H1 (cell line): ENCODE data around the gene CACNG4. TPM values are rescaled to one million over a fixed set of nuclear protein-coding genes. Genes with fewer than 3 reads are reported as not detected.

ENCODE experiments used
- CTCF ChIA-PET: fragments of 300-600 bp; sonication (Branson Sonifier 250); formaldehyde crosslinking; loops from one replicate; lab custom pipeline; 2021; ENCODE audit not compliant: partially characterized antibody; lab: Charles Lee
- POLR2A ChIA-PET: fragments of 300-600 bp; sonication (Branson Sonifier 250); formaldehyde crosslinking; loops from one replicate; lab custom pipeline; 2021; ENCODE audit warnings: inconsistent platforms; ENCODE audit not compliant: partially characterized antibody; lab: Charles Lee
- DNase-seq, 2 experiments: peaks; one replicate each; pipeline versions ENCODE4 v3.0.0 to v3.0.0-alpha.2; 2010 to 2022; ENCODE audit warnings: low spot score in 2 of 2, low read depth in 1 of 2, mixed read lengths in 1 of 2
- FAIRE-seq: peaks from 2 replicates; lab custom pipeline; 2011; peaks lifted over from hg19 to GRCh38; lab: Jason Lieb, UNC
- H2AFZ ChIP-seq: 2 replicates; pipeline ENCODE4 v1.8.1; 2012; ENCODE audit warnings: low read length, inconsistent platforms
- H2AK5ac ChIP-seq: 2 replicates; pipeline ENCODE4 v1.6.1; 2013; ENCODE audit warnings: low read depth, low read length
- H2BK120ac ChIP-seq: replicated peaks from 2 replicates; pipeline ENCODE3; 2013; ENCODE audit warnings: low read depth, low read length, inconsistent platforms
- H2BK12ac ChIP-seq: 2 replicates; pipeline ENCODE4 v1.6.1; 2013; ENCODE audit warnings: low read depth, low read length
- H2BK15ac ChIP-seq: 2 replicates; pipeline ENCODE4 v1.6.1; 2013; ENCODE audit warnings: low read length
- H2BK20ac ChIP-seq: 2 replicates; pipeline ENCODE4 v1.6.1; 2013; ENCODE audit warnings: low read length
- H2BK5ac ChIP-seq: 2 replicates; pipeline ENCODE4 v1.6.1; 2013; ENCODE audit warnings: low read depth, low read length
- H3K14ac ChIP-seq: 2 replicates; pipeline ENCODE4 v1.6.1; 2013; ENCODE audit warnings: inconsistent platforms; ENCODE audit not compliant: insufficient read length
- H3K18ac ChIP-seq: 2 replicates; pipeline ENCODE4 v1.6.1; 2013; ENCODE audit warnings: low read length; ENCODE audit errors: extremely low read depth
- H3K23ac ChIP-seq: 2 replicates; pipeline ENCODE4 v1.6.1; 2013; ENCODE audit warnings: inconsistent platforms; ENCODE audit not compliant: insufficient read length
- H3K23me2 ChIP-seq: 2 replicates; pipeline ENCODE4 v1.6.1; 2013; ENCODE audit warnings: low read depth, low read length
- H3K27ac ChIP-seq: 2 replicates; pipeline ENCODE4 v1.6.1; 2011; ENCODE audit warnings: low read depth, low read length, inconsistent platforms
- H3K27me3 ChIP-seq, 4 experiments: replicated peaks in 1 of 4; 1 replicate in 1 of 4; 2 replicates in 3 of 4; pipeline versions ENCODE4 v1.6.1 to v1.8.1; 2011 to 2013; ENCODE audit warnings: low read length in 3 of 4, mild to moderate bottlenecking in 3 of 4, inconsistent platforms in 2 of 4, mixed read lengths in 2 of 4, moderate library complexity in 1 of 4; ENCODE audit not compliant: control insufficient read depth in 3 of 4, insufficient read depth in 3 of 4; ENCODE audit errors: extremely low read depth in 1 of 4
- H3K36me3 ChIP-seq, 4 experiments: 2 replicates each; pipeline versions ENCODE4 v1.6.1 to v1.8.1; 2011 to 2013; ENCODE audit warnings: mild to moderate bottlenecking in 4 of 4, low read length in 3 of 4, moderate library complexity in 2 of 4, control low read depth in 1 of 4, inconsistent platforms in 1 of 4; ENCODE audit not compliant: insufficient read depth in 4 of 4, control insufficient read depth in 2 of 4
- H3K4ac ChIP-seq: replicated peaks from 2 replicates; pipeline ENCODE3; 2013; ENCODE audit warnings: low read length, low read depth, mixed read lengths, inconsistent platforms; ENCODE audit not compliant: insufficient read length
- H3K4me1 ChIP-seq, 4 experiments: replicated peaks in 1 of 4; 1 replicate in 1 of 4; 2 replicates in 3 of 4; pipeline versions ENCODE4 v1.6.1 to v1.8.1; 2011 to 2013; ENCODE audit warnings: low read length in 3 of 4, inconsistent platforms in 2 of 4, mixed read lengths in 1 of 4; ENCODE audit not compliant: insufficient read depth in 4 of 4, control insufficient read depth in 3 of 4
- H3K4me2 ChIP-seq, 2 experiments: 2 replicates each; pipeline versions ENCODE4 v1.6.1 to v1.8.1; 2011 to 2013; ENCODE audit warnings: low read depth in 2 of 2, low read length in 2 of 2, control low read depth in 1 of 2, inconsistent platforms in 1 of 2, mild to moderate bottlenecking in 1 of 2; ENCODE audit not compliant: insufficient read depth in 1 of 2
- H3K4me3 ChIP-seq, 4 experiments: fragments of 200-600, 300-600 bp in 1 of 4; sonication (generic), shearing (Covaris generic), sonication (Bioruptor Twin) in 1 of 4; 2 replicates each; pipeline versions ENCODE4 v1.5.1 to v1.8.1; 2011 to 2016; ENCODE audit warnings: low read length in 4 of 4, low read depth in 3 of 4, control low read depth in 2 of 4, inconsistent platforms in 2 of 4, mild to moderate bottlenecking in 2 of 4, mixed read lengths in 1 of 4, moderate library complexity in 1 of 4; ENCODE audit not compliant: insufficient read depth in 2 of 4; ENCODE audit errors: extremely low read depth in 1 of 4
- H3K56ac ChIP-seq: replicated peaks from 2 replicates; pipeline ENCODE3; 2013; ENCODE audit warnings: low read depth, mild to moderate bottlenecking, mixed read lengths, low read length, inconsistent platforms; ENCODE audit not compliant: insufficient read length
- H3K79me1 ChIP-seq: 2 replicates; pipeline ENCODE4 v1.6.1; 2013; ENCODE audit warnings: low read depth, low read length, control low read depth
- H3K79me2 ChIP-seq, 2 experiments: 2 replicates each; pipeline versions ENCODE4 v1.6.1 to v1.8.1; 2012 to 2013; ENCODE audit warnings: low read length in 2 of 2, mild to moderate bottlenecking in 2 of 2, inconsistent platforms in 1 of 2; ENCODE audit not compliant: insufficient read depth in 2 of 2, control insufficient read depth in 1 of 2
- H3K9ac ChIP-seq, 4 experiments: replicated peaks in 1 of 4; 1 replicate in 1 of 4; 2 replicates in 3 of 4; pipeline versions ENCODE4 v1.6.1 to v1.8.1; 2011 to 2013; ENCODE audit warnings: low read depth in 3 of 4, low read length in 3 of 4, control low read depth in 2 of 4, mild to moderate bottlenecking in 2 of 4, moderate library complexity in 2 of 4, inconsistent platforms in 1 of 4; ENCODE audit errors: extremely low read depth in 1 of 4
- H3K9me3 ChIP-seq, 2 experiments: 2 replicates each; pipeline versions ENCODE4 v1.6.1 to v1.8.1; 2012 to 2013; ENCODE audit warnings: mild to moderate bottlenecking in 2 of 2, moderate library complexity in 2 of 2, control low read depth in 1 of 2, inconsistent platforms in 1 of 2, low read depth in 1 of 2, low read length in 1 of 2, mixed read lengths in 1 of 2; ENCODE audit not compliant: insufficient read depth in 2 of 2
- H4K20me1 ChIP-seq, 2 experiments: replicated peaks in 1 of 2; 2 replicates each; pipeline versions ENCODE3 to v1.8.1; 2011 to 2013; ENCODE audit warnings: inconsistent platforms in 2 of 2, low read length in 2 of 2, mild to moderate bottlenecking in 1 of 2; ENCODE audit not compliant: insufficient read depth in 2 of 2, control insufficient read depth in 1 of 2
- H4K5ac ChIP-seq: 2 replicates; pipeline ENCODE4 v1.6.1; 2013; ENCODE audit warnings: low read length, low read depth, mixed read lengths, inconsistent platforms; ENCODE audit not compliant: insufficient read length
- H4K8ac ChIP-seq: 2 replicates; pipeline ENCODE4 v1.8.0; 2013; ENCODE audit warnings: mild to moderate bottlenecking, moderate library complexity, low read length, inconsistent platforms; ENCODE audit not compliant: insufficient read depth; ENCODE audit errors: extremely low read depth
- H4K91ac ChIP-seq: replicated peaks from 2 replicates; pipeline ENCODE3; 2013; ENCODE audit warnings: low read length, mixed read lengths, inconsistent platforms; ENCODE audit not compliant: insufficient read length
- HDAC2 ChIP-seq, 2 experiments: fragments of 300-600 bp in 1 of 2; sonication (generic) in 1 of 2; IDR thresholded peaks; 2 replicates each; pipeline ENCODE4 v1.6.1; 2011 to 2012; ENCODE audit warnings: low read depth in 2 of 2, low read length in 2 of 2, mild to moderate bottlenecking in 2 of 2, moderate library complexity in 2 of 2, borderline replicate concordance in 1 of 2, inconsistent platforms in 1 of 2
- JUN ChIP-seq: IDR thresholded peaks from 2 replicates; pipeline ENCODE4 v1.6.1; 2011; ENCODE audit warnings: low read depth, mild to moderate bottlenecking, improper control_type of control experiment, low read length
- JUND ChIP-seq: IDR thresholded peaks from 2 replicates; pipeline ENCODE4 v1.6.1; 2011; ENCODE audit warnings: mild to moderate bottlenecking, improper control_type of control experiment, low read length
- NANOG ChIP-seq: IDR thresholded peaks from 2 replicates; pipeline ENCODE4 v1.6.1; 2011; ENCODE audit warnings: low read length, low read depth, mild to moderate bottlenecking, inconsistent platforms; ENCODE audit not compliant: insufficient read depth, poor library complexity, severe bottlenecking
- SUZ12 ChIP-seq: fragments of 200-600 bp; sonication (generic); IDR thresholded peaks from 2 replicates; pipeline ENCODE4 v1.6.1; 2012; ENCODE audit warnings: mild to moderate bottlenecking, inconsistent platforms, low read length, moderate library complexity, mixed read lengths
- TEAD4 ChIP-seq: IDR thresholded peaks from 2 replicates; pipeline ENCODE4 v1.6.1; 2012; ENCODE audit warnings: low read depth, low read length, inconsistent platforms, mixed read lengths
- WGBS, 2 experiments: shearing (Covaris generic) in 1 of 2; methylation state at CpG; one replicate each; pipeline versions ENCODE4 v1.1.6 to v1.1.7; 2013 to 2015; ENCODE audit warnings: low lambda C conversion rate in 2 of 2, mixed read lengths in 2 of 2, inconsistent platforms in 1 of 2, low coverage in 1 of 2, missing lambda C conversion rate in 1 of 2; ENCODE audit not compliant: insufficient replicate concordance in 2 of 2, insufficient coverage in 1 of 2, insufficient read length in 1 of 2; ENCODE audit errors: extremely low coverage in 1 of 2, missing lambda C conversion rate in 1 of 2; 5-methylcytosine and 5-hydroxymethylcytosine counted together
- polyA plus RNA-seq, 7 experiments: library from polyadenylated mRNA; depleted of rRNA in 3 of 7; stranded (reverse) in 5 of 7; unstranded in 2 of 7; fragments of >200 nt in 5 of 7; fragments of 200-250 nt in 2 of 7; gene quantifications; 1 replicate in 5 of 7; 2 replicates in 1 of 7; 4 replicates in 1 of 7; pipeline versions ENCODE4 v1.2.1 to v1.2.3, GENCODE V29; 2011 to 2013; ENCODE audit warnings: missing spikeins in 2 of 7, mixed read lengths in 2 of 7
- total RNA-seq: library from RNA; stranded (reverse); fragmentation: NEBNext Ultra II Directional; extraction: Animal tissue kit (Norgen Biotek cat#: 25700); gene quantifications from 2 replicates; pipeline ENCODE4 v1.2.1, GENCODE V29; 2021

The CACNG4 gene
- total and polyA plus RNA-seq, 2 of the 8 experiments (the other 6 are each of a cell fraction or from before 2014, with no cell fraction given), result 3.6 to 5.6 TPM

DNA sequence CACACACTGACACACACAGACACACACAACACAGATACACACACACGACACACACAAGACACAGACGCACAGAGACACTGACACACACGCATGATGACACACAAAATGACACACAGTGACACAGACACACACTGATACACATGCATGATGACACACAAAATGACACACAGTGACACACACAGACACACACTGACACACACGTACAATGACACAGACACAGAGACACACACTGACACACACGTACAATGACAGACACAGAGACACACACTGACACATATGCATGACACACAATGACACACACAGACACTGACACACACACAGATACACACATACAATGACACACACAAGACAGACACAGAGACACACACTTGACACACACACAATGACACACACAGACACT is 90.1 kb downstream of the CACNG4 start:
- H3K23me2 ChIP-seq, result peaks cover 2% of the 10 kb centered on the region; the same call in 1 of the 2 replicates
- H3K14ac ChIP-seq, result no peak overlapping the region
- H3K9ac ChIP-seq, result no peak overlapping the region; a peak in 1 of 7 replicates
- WGBS, 2 experiments, result 71% methylated on average over 5 of the region's 5 CpGs; no CpG with 5 or more reads in 1 of the 2 experiments
- H3K4me3 ChIP-seq, result no peak overlapping the region
- H2BK15ac ChIP-seq, result 0 out of 2 replicates have a peak overlapping the region, but pooled peaks have one; percentile 47
- H3K4me2 ChIP-seq, result no peak overlapping the region
- POLR2A ChIA-PET, result no interaction called here
- no peak overlapping the region for H2BK120ac ChIP-seq
- H2AFZ ChIP-seq, result no peak overlapping the region
- peak overlapping the region; percentile 69; the same call in 1 of the 2 replicates for H2BK12ac ChIP-seq
- FAIRE-seq (no peak), DNase-seq (no peak)
- CTCF ChIA-PET, result interaction anchor here (0.8 kb wide), 1 partner anchor 327 kb away, joined by 3 read pairs; no protein-coding TSS in a partner anchor
- H3K79me1 ChIP-seq, result no peaks in the 10 kb centered on the region
- no peak overlapping the region for H2BK5ac ChIP-seq
- H3K4ac ChIP-seq, result no peak overlapping the region
- no peak for TF ChIP-seq HDAC2 (IDR thresholded peaks at IDR 0.05; ENCODE audit: borderline replicate concordance in 1 of 2, low read depth in 2 of 2, low read length in 2 of 2)
- TF ChIP-seq SUZ12, result no peak
- TF ChIP-seq JUND, result no peak
- TF ChIP-seq JUN, result no peak
- no peak for TF ChIP-seq NANOG
- no peak for TF ChIP-seq TEAD4
- 0 out of 4 replicates have a peak, but pooled peaks cover 0 to 2% of the 10 kb centered on the region in 2 experiments for H3K9me3 ChIP-seq
- no peak overlapping the region for H4K5ac ChIP-seq
- no peaks in the 10 kb centered on the region for H3K79me2 ChIP-seq
- no peaks in the 10 kb centered on the region for H3K36me3 ChIP-seq
- no peak overlapping the region for H3K27ac ChIP-seq
- H3K27me3 ChIP-seq, result no peaks in the 10 kb centered on the region; a peak in 1 of 7 replicates
- no peaks in the 10 kb centered on the region for H3K4me1 ChIP-seq
- no peak overlapping the region for H3K23ac ChIP-seq
- H3K18ac ChIP-seq, result no peak overlapping the region
- H2AK5ac ChIP-seq, result peak overlapping the region; percentile 95; the same call in 1 of the 2 replicates
- no peak overlapping the region for H2BK20ac ChIP-seq
- H3K56ac ChIP-seq, result no peak overlapping the region
- no peak overlapping the region for H4K8ac ChIP-seq
- H4K20me1 ChIP-seq, result no peaks in the 10 kb centered on the region
- no peak overlapping the region for H4K91ac ChIP-seq
